ENCODE measurements around the gene CDC25B.
A peak's percentile ranks its signal among the peaks of the same experiment; 100 is the strongest.

CDC25B gene

DNA sequence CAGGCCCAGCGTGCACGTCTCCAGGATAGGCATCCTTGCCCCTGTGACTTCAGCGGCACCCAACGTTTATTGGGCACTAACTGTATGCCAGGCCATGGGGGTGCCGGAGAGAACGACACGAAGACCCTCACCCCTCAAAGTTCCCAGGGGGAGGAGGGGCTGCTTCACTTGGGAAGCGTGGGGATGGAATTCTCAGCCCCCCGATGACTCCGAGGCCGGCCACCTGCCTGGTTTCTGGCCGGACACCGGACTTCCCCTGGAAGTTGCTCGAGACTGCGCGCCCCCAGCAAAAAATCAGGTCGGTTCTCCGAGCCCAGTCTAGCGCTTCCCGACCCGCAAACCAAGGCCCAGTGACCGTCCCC lies 50.2 kb downstream of the CDC25B start:
- POLR2A ChIA-PET, result interaction anchor here (1.4 kb wide), 1 partner anchor 26 kb away, joined by 8 read pairs; the partner anchor contains the start of gene AP5S1
- CTCF ChIA-PET, result interaction anchor here (4.2 kb wide), 1 partner anchor 26 kb away, joined by 26 read pairs; the partner anchor contains the start of gene AP5S1

More for the DNA sequence above, 50.2 kb downstream of the CDC25B start:
- H3K27ac ChIP-seq (ENCODE audit: extremely low read depth, low read depth, low read length), result peak overlapping the region; percentile 92
- peaks cover 11% of the 10 kb centered on the region for H3K4me1 ChIP-seq (ENCODE audit: control insufficient read depth, insufficient read depth, low read length)
- H3K4me3 ChIP-seq (ENCODE audit: low read depth, low read length), result peak overlapping the region; percentile 94
- TF ChIP-seq ZNF792 (tag by site-specific recombination; IDR thresholded peaks at IDR 0.05) (0 out of 2 replicates have a peak, but pooled peaks have one; percentile 51), ZFP37 (tag by site-specific recombination; IDR thresholded peaks at IDR 0.05) (peak; percentile 17; the same call in 1 of the 2 replicates), ZNF335 (tag by site-specific recombination; conservative IDR thresholded peaks at IDR 0.05) (peak; percentile 90), ZNF48 (tag by site-specific recombination; IDR thresholded peaks at IDR 0.05) (no peak)
- TF ChIP-seq, protein P1, sequence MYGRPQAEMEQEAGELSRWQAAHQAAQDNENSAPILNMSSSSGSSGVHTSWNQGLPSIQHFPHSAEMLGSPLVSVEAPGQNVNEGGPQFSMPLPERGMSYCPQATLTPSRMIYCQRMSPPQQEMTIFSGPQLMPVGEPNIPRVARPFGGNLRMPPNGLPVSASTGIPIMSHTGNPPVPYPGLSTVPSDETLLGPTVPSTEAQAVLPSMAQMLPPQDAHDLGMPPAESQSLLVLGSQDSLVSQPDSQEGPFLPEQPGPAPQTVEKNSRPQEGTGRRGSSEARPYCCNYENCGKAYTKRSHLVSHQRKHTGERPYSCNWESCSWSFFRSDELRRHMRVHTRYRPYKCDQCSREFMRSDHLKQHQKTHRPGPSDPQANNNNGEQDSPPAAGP (tag by site-specific recombination; IDR thresholded peaks at IDR 0.05), result peak; percentile 37; the same call in 1 of the 2 replicates
- TF ChIP-seq, protein P2, sequence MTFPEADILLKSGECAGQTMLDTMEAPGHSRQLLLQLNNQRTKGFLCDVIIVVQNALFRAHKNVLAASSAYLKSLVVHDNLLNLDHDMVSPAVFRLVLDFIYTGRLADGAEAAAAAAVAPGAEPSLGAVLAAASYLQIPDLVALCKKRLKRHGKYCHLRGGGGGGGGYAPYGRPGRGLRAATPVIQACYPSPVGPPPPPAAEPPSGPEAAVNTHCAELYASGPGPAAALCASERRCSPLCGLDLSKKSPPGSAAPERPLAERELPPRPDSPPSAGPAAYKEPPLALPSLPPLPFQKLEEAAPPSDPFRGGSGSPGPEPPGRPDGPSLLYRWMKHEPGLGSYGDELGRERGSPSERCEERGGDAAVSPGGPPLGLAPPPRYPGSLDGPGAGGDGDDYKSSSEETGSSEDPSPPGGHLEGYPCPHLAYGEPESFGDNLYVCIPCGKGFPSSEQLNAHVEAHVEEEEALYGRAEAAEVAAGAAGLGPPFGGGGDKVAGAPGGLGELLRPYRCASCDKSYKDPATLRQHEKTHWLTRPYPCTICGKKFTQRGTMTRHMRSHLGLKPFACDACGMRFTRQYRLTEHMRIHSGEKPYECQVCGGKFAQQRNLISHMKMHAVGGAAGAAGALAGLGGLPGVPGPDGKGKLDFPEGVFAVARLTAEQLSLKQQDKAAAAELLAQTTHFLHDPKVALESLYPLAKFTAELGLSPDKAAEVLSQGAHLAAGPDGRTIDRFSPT (tag by site-specific recombination; IDR thresholded peaks at IDR 0.05), result peak; percentile 84; the same call in 1 of the 2 replicates
- TF ChIP-seq, protein P3, sequence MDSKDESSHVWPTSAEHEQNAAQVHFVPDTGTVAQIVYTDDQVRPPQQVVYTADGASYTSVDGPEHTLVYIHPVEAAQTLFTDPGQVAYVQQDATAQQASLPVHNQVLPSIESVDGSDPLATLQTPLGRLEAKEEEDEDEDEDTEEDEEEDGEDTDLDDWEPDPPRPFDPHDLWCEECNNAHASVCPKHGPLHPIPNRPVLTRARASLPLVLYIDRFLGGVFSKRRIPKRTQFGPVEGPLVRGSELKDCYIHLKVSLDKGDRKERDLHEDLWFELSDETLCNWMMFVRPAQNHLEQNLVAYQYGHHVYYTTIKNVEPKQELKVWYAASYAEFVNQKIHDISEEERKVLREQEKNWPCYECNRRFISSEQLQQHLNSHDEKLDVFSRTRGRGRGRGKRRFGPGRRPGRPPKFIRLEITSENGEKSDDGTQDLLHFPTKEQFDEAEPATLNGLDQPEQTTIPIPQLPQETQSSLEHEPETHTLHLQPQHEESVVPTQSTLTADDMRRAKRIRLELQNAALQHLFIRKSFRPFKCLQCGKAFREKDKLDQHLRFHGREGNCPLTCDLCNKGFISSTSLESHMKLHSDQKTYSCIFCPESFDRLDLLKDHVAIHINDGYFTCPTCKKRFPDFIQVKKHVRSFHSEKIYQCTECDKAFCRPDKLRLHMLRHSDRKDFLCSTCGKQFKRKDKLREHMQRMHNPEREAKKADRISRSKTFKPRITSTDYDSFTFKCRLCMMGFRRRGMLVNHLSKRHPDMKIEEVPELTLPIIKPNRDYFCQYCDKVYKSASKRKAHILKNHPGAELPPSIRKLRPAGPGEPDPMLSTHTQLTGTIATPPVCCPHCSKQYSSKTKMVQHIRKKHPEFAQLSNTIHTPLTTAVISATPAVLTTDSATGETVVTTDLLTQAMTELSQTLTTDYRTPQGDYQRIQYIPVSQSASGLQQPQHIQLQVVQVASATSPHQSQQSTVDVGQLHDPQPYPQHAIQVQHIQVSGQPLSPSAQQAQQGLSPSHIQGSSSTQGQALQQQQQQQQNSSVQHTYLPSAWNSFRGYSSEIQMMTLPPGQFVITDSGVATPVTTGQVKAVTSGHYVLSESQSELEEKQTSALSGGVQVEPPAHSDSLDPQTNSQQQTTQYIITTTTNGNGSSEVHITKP (tag by site-specific recombination; IDR thresholded peaks at IDR 0.05), result peak; percentile 81; the same call in 1 of the 2 replicates
- TF ChIP-seq, protein P4, sequence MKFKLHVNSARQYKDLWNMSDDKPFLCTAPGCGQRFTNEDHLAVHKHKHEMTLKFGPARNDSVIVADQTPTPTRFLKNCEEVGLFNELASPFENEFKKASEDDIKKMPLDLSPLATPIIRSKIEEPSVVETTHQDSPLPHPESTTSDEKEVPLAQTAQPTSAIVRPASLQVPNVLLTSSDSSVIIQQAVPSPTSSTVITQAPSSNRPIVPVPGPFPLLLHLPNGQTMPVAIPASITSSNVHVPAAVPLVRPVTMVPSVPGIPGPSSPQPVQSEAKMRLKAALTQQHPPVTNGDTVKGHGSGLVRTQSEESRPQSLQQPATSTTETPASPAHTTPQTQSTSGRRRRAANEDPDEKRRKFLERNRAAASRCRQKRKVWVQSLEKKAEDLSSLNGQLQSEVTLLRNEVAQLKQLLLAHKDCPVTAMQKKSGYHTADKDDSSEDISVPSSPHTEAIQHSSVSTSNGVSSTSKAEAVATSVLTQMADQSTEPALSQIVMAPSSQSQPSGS (tag by site-specific recombination; IDR thresholded peaks at IDR 0.05; ENCODE audit: low read depth), result no peak
- TF ChIP-seq, protein P5, sequence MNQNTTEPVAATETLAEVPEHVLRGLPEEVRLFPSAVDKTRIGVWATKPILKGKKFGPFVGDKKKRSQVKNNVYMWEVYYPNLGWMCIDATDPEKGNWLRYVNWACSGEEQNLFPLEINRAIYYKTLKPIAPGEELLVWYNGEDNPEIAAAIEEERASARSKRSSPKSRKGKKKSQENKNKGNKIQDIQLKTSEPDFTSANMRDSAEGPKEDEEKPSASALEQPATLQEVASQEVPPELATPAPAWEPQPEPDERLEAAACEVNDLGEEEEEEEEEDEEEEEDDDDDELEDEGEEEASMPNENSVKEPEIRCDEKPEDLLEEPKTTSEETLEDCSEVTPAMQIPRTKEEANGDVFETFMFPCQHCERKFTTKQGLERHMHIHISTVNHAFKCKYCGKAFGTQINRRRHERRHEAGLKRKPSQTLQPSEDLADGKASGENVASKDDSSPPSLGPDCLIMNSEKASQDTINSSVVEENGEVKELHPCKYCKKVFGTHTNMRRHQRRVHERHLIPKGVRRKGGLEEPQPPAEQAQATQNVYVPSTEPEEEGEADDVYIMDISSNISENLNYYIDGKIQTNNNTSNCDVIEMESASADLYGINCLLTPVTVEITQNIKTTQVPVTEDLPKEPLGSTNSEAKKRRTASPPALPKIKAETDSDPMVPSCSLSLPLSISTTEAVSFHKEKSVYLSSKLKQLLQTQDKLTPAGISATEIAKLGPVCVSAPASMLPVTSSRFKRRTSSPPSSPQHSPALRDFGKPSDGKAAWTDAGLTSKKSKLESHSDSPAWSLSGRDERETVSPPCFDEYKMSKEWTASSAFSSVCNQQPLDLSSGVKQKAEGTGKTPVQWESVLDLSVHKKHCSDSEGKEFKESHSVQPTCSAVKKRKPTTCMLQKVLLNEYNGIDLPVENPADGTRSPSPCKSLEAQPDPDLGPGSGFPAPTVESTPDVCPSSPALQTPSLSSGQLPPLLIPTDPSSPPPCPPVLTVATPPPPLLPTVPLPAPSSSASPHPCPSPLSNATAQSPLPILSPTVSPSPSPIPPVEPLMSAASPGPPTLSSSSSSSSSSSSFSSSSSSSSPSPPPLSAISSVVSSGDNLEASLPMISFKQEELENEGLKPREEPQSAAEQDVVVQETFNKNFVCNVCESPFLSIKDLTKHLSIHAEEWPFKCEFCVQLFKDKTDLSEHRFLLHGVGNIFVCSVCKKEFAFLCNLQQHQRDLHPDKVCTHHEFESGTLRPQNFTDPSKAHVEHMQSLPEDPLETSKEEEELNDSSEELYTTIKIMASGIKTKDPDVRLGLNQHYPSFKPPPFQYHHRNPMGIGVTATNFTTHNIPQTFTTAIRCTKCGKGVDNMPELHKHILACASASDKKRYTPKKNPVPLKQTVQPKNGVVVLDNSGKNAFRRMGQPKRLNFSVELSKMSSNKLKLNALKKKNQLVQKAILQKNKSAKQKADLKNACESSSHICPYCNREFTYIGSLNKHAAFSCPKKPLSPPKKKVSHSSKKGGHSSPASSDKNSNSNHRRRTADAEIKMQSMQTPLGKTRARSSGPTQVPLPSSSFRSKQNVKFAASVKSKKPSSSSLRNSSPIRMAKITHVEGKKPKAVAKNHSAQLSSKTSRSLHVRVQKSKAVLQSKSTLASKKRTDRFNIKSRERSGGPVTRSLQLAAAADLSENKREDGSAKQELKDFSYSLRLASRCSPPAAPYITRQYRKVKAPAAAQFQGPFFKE (tag by site-specific recombination; IDR thresholded peaks at IDR 0.05; ENCODE audit: borderline replicate concordance), result no peak
- peaks cover 0 to 7% of the 10 kb centered on the region in 2 experiments; a peak in 2 of 3 replicates for H3K36me3 ChIP-seq (ENCODE audit: control insufficient read depth in 2 of 2, insufficient read depth in 1 of 2, low read length in 2 of 2)
- no peaks in the 10 kb centered on the region for H3K9me3 ChIP-seq (ENCODE audit: control insufficient read depth, insufficient read depth, low read depth, low read length)

All from HEK293 (cell line).